ENCODE measurements around the gene FAM174C.

Gene FAM174C

DNA sequence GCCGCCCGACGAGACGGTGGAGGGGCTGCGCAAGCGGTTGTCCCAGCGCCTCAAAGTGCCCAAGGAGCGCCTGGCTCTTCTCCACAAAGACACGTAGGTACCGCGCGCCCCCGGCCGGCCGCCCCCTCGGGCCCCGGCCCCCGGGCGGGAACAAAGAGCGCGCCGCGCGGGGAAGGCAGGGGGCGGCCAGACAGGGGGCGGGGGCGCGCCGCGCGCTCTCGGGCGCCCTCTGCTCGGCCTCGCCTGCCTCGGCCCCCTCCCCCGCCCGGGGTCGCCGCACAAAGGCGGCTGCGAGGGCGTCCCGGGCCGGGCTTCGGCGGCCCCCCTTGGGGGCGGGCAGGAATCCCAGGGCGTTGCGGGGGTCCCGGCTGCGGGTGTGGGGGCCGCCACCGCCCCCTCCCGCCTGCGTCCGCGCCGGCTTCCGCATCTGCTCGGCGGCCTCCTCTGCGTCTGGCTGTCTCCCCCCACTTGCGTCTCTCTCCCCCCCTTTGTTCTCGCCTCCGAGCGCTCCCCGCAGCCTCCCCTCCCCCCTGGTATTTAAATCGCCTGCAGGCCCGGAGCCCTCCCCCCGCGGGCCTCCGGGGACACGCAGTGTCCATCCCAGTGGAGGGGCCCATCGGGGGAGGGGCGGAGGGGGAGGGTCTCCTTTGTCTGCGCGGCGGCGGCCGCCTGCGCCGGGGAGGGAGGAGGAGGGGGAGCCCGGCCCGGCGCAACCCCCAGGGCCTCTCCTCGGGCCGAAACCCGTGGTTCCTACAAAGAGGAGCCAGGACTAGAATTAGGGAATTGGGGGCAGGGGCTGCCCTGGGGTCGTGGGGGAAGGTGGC lies 24.7 kb upstream of the FAM174C start:
- peak; percentile 52 for DNase-seq (ENCODE audit: low spot score)

- peak; percentile 60 for DNase-seq (ENCODE audit: low spot score)
Observed at GRCh38 chr19:1251330-1252220, 23.8 kb upstream of the FAM174C start.

DNA sequence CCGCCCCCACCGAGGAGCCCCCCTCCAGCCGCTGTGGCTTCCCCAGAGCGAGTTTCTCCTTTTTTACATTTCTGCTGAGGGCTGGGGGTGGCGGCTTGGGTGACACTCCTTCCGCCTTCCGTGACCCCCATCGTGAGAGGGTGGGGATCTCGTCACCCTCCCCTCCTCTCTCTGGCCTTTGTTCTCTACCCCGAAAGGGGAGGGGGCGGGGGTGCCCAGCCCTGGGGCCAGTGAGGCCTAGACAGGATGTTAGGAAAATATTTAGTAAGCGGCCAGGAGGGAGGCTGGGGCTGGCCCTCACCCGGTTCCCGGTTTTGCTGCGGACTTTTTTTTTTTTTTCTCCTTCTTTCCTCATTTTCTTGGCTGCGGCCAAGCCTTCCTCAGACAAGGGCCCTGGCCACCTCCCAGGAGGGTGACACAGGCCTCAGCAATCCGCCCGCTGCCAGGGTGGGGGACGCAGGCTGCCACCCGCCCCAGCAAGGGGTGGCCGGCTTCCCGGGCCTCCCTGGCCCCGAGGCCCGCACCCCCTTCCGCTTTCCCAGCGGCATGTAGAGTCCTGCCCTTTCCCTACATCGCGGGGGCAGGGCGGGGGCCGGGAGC lies 23.0 kb upstream of the FAM174C start:
- DNase-seq (ENCODE audit: low spot score): peak; percentile 83

DNA sequence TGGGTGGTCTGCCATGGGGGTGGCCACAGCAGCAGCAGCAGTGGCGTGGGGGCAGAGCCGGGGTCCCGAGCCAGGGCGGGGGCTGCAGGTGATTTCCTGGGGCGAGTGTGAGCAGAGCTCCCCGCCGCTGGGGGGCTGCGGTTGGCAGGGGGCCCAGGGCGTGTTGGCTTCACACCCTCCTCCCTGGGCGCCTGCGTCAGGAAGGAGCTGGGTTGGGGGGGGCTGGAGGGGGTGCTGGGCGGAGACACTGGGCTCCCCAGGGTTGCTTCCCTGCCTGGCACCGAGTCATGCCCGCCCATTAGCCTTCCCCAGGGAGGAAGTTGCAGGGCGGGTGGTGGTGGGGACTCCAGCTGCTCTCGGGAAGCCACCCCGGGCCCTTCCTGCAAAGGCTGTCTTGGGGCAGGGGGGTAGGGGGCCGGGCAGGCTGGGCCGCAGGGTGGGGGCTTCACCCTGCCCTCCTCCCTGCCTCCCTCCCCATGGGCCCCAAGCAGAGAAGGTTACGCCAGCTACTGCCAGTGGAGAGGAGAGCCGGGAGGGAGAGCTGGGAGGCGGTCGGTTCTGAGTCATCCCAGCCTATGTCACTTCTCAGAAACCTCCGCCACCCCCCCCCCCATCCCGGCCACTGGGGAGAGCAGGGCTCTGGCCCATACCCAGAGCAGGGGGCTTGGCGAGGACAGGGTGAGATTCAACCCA lies 22.4 kb upstream of the FAM174C start:
- peak; percentile 82 for DNase-seq (ENCODE audit: low spot score)

DNA sequence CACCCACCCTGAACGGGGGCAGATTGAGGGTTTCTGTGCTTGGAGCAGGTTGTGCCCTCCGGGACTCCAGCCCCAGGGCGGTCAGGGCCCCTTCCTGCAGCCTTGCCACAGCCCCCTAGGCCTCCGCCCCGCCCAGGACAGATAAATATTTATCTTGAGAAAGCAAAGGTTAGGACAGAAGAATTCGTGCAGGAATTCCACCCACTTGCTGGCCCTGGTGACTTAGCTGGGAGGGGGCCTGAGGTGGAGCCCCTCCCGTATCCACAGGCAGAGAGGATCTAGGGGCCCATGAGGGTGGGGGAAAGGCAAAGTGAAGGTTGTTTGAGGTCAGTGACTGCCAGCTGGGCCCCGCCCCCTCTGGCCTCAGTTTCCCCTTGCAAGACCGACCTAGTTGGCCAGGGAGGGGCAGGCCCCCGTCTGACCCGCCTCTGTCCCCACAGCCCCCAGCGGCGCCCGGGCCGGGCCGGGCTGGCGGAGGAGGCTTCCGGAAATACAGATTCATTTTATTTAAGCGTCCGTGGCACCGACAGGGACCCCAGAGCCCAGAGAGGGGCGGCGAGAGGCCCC lies 21.7 kb upstream of the FAM174C start:
- DNase-seq (ENCODE audit: low spot score): no peak

DNA sequence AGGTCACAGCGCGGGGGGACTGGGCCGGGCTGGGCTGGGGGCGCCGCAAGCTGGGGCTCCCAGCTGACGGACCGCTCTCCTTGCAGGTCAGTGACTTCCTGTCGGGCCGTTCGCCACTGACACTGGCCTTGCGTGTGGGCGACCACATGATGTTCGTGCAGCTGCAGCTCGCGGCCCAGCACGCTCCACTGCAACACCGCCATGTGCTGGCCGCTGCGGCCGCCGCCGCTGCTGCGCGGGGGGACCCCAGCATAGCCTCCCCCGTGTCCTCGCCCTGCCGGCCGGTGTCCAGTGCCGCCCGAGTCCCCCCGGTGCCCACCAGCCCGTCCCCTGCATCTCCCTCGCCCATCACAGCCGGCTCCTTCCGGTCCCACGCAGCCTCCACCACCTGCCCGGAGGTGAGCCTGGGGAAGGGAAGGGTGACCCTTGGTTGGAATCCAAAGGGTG lies 21.2 kb upstream of the FAM174C start:
- no peak for DNase-seq (ENCODE audit: low spot score)

DNA sequence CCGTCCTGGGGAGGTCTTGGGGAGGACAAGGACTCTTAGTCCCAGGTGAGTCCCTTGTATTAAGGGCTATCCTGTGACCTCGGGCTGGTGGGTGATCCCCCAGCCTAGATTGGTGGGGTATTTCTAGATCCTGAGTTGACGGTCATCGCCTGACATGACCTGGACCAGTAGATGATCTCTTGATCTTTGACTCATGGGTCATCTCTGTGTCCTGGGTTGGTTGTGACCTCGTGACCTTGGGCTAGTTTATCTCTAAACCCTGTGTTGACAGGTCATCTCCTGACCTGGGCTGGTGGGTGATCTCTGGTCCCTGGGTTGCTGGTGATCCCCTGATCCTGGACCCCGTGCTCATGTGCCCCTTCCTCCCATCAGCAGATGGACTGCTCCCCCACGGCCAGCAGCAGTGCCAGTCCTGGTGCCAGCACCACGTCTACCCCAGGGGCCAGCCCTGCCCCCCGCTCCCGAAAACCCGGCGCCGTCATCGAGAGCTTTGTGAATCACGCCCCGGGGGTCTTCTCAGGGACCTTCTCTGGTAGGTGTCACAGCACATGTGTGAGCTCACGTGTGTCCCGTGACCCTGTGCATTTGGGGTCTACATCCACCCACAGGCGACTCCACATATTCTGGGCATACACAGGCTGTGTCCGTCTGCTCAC lies 20.7 kb upstream of the FAM174C start:
- no peak for DNase-seq (ENCODE audit: low spot score)

DNA sequence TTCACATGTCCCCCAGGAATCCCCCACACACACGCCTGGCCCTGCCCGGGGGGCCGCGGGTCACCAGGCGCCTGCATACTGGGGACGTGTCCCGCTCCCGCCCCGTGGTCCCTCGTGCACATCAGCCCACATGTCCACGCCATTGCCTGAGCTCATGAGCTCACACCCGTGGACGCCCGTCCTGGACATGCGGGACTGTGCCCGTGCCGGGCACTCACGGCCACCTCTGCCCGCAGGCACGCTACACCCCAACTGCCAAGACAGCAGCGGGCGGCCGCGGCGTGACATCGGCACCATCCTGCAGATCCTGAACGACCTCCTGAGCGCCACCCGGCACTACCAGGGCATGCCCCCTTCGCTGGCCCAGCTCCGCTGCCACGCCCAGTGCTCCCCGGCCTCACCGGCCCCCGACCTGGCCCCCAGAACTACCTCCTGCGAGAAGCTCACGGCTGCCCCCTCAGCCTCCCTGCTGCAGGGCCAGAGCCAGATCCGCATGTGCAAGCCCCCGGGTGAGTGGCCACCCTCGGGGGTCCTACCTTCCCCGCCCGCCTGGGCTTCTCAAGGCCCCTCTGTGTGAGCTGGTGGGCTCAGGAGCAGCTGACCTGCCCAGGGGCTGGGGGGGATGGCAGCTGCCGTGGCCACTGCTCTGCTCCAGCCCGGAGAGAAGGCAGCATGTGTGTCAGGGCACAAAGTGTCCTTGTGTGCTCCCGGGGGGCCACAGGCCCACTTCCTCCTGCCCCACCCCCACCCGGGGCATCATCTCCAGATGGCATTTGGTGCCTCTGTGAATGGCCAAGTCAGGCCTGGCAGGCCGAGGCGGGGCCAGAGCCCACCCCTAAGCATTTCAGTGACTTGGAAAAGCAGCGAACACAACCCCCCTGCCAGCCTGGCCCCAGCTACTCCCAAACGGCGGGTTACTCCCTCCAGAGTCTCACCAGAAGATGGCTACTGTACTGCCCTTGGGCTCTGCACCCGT lies 19.9 kb upstream of the FAM174C start:
- no peak for DNase-seq (ENCODE audit: low spot score)

GRCh38 chr19:1256646-1257474 lies 18.5 kb upstream of the FAM174C start:
- no peak for DNase-seq (ENCODE audit: low spot score)

DNA sequence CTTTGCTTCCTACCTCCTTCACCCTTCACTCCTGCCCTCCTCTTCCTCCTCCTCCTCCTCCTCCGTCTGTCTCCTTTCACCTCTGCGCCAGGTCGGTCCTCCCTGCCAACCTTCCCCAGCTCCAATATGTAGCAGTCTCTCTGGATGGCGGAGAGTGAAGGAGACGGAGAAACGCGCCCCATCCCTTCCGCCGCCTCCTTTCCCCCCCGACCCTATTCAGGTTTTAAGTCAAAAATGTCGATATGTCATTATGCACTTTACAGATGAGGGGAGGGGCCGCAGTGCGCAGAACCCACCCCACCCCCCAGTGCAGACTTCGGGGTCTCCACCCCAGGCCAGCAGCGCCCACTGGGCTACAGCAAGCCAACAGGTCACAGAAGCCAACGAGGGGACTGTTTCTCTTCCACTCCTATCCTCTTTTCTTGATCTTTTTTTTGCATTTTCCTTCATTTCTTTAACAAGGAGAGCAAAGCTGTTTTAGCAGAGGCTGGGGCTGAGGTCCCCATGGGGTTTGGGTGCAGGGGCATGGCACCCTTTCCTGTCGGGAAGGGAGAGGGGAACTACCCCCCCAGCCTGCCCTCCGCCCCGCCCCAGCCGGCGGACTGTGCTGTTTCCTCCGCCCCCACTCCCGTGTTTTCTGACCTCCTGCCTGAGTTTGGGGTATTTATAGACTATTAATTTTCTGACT lies 17.7 kb upstream of the FAM174C start:
- DNase-seq (ENCODE audit: low spot score): no peak

GRCh38 chr19:1258163-1258492 lies 17.2 kb upstream of the FAM174C start:
- DNase-seq (ENCODE audit: low spot score): no peak

DNA sequence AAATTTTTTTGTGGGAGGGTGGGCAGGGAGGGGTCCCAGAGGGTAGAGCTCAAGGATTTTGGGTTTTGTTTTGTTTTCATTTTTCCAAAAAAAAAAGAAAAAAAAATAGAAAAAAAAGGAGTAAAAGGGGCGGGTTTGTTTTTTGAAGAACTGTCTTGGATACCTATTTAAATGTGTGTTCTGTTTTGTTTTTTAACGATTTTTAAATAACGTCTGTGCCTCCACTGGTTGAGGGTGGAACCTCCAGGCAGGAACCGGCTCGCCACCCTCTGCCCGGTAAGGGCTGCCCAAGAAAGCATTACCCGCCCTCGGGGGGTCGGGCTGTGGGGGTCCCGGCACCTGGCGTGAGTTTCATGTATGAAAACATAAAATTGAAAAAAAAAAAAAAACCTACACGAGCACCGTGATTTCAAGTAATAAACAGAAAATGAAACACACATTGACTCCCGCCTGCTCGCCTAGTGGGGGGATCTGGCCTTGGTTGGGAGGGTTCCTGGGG lies 16.6 kb upstream of the FAM174C start:
- no peak for DNase-seq (ENCODE audit: low spot score)

DNA sequence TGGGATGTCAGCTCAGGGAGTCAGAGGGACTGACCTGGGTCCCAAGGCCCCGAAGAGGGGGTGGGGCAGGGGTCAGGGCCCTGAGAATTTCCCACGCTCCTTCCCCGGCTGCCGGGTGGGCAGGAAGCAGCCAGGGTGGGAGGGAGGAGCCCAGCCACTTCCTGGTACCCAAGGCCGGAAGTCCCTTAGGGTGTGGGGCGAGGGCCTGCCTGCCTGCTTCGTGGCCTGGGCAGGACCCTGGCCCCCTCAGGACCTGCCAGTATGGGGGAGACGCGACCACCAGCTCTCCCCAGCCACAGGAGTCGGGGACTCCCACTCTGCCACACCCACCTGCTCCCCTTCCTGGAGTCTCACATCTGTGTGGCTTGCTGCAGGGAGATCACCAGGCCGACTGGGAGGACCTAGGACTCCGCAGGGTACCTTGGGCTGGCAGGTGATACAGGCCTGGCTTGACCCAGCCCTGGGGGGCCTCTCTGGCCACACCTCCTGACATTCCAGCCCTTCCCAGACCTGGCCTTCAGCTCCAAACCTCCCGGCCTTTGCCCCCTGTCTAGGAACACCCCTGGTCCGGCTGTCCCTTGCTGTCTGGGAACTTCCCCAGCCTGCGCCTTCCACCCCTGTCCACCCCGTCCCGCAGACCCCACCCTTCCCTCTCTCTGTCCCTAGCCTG lies 16.0 kb upstream of the FAM174C start:
- DNase-seq (ENCODE audit: low spot score): peak; percentile 72

DNA sequence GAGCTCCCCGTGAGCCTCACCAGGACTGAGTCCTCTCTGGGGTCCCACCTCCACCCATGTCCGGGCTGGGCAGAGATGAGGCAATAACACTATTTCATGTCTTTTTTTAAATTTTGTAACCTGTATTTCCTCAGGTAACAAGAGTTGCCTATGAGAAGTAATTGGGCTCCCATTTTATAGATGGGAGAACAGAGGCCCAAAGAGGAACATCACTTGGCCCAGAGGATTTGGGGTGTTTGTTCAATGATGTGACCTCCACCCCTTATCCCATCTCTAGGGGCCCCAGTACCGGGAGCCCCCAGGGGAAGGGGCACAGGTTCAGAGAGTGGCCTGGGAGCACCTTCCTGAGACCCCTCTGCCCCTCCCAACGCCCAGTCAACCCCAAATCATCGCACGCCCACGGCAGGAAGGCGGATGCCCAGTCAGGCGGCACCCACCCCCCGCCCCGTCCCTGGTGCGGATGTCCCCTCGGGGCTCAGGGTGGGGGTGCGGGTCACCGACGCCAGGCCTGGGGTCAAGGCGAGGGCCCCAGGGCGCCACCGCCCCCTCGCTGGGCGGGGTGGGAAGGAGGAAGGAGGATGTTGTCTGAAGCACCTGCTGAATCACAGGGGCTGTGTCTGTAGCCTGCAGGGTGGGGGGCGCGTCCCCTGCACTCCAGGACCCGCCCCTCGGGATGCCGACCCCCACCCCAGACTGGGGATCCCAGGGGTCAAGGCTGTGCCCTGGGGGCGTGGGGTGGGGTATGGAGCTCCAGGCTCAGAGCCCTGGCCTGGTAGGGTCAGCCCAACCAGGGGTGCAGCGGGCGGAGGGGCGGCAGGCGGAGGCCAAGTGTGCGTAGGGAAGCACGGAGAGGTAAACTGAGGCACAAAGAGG lies 15.2 kb upstream of the FAM174C start:
- peak; percentile 56 for DNase-seq (ENCODE audit: low spot score)

GRCh38 chr19:1260749-1261537 lies 14.4 kb upstream of the FAM174C start:
- DNase-seq (ENCODE audit: low spot score): peak; percentile 98

DNA sequence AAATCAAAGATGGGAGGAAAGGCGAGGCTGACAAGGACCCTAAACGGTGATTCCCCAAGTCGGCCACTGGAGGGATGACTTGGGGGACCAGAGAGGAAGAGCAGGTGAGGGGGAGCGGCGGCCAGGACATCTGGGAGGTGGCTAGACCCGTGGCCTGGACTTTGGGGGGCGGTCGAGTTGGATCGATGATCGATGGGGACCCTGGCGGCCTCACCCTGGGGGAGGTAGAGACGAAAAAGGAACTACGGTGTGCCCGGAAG lies 13.9 kb upstream of the FAM174C start:
- no peak for DNase-seq (ENCODE audit: low spot score)
